Skin epidermis (tissue), 12 donors: Measurements from ENCODE around the gene TKFC.

Experiments used
- H3K27ac ChIP-seq, 21 experiments: fragments of 200-600 bp; sonication (generic) in 11 of 21; one replicate each; pipeline ENCODE4 v1.5.0; 2020; ENCODE audit warnings: mild to moderate bottlenecking in 3 of 21, inconsistent platforms in 2 of 21, moderate library complexity in 2 of 21
- H3K4me3 ChIP-seq, 7 experiments: fragments of 200-600 bp; sonication (generic) in 2 of 7; one replicate each; pipeline ENCODE4 v1.5.0; 2020; ENCODE audit warnings: inconsistent platforms in 2 of 7, mild to moderate bottlenecking in 2 of 7, moderate library complexity in 1 of 7

TKFC gene

DNA sequence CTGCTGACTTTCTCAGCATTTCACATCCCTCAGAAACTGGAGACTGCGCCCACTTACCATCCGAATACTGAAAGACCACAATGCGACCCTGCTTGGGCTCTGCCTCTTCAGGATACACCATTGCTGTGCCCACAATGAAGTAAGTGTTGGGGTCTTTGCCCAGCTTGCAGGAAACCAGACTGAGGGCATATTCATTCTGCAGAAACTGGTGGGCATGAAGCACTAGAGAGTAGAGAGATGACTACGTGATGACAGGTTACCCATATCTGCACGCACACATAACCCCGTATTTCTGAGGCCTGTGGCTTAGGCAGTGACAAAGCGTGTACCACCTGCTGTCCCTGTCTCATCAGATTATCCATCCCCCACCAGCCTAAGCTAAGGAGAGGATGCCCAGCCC is 23.3 kb upstream of the TKFC start:
- H3K4me3 ChIP-seq: no peak overlapping the region

DNA sequence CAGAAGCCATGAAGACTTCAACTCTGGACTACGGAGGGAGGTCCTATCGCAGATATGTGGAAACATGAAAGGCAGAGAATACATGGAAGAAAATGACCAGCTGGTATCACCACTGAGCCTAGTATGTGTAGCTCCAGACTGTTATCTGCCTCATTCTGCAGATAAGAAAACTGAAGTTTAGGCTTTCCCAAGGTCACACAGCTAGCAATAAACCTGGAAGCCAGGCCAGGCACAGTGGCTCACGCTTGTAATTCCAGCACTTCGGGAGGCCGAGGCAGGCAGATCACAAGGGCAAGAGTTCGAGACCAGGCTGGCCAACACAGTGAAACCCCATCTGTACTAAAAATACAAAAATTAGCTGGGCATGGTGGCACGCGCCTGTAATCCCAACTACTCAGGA is 22.3 kb upstream of the TKFC start:
- no peak overlapping the region for H3K4me3 ChIP-seq

More for the DNA sequence above, 23.3 kb upstream of the TKFC start:
- no peak overlapping the region for H3K27ac ChIP-seq

DNA sequence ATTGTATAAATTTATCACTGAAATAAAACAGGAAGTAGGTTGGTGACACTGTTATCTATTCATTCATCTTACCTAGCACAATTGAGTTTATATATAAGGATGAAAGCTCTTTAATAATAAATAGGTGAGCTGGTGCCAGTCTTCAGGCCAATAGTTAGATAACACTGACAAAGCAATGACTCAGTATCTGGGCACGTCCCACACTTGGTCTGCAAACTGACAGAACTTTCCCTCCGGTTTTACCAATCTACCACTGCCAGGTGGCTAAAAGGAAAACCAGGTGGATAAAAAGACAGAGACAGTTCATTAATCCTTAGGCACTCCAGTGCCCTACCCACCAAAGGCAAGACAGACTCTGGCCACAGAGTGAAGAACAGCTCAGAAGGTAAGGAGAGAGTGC is 17.8 kb upstream of the TKFC start:
- Histone ChIP-seq H3K4me3 (no peak overlapping the region), H3K27ac (peak overlapping the region in 1 of 21 experiments; percentile 15)

More for the DNA sequence above, 22.3 kb upstream of the TKFC start:
- no peak overlapping the region for H3K27ac ChIP-seq

DNA sequence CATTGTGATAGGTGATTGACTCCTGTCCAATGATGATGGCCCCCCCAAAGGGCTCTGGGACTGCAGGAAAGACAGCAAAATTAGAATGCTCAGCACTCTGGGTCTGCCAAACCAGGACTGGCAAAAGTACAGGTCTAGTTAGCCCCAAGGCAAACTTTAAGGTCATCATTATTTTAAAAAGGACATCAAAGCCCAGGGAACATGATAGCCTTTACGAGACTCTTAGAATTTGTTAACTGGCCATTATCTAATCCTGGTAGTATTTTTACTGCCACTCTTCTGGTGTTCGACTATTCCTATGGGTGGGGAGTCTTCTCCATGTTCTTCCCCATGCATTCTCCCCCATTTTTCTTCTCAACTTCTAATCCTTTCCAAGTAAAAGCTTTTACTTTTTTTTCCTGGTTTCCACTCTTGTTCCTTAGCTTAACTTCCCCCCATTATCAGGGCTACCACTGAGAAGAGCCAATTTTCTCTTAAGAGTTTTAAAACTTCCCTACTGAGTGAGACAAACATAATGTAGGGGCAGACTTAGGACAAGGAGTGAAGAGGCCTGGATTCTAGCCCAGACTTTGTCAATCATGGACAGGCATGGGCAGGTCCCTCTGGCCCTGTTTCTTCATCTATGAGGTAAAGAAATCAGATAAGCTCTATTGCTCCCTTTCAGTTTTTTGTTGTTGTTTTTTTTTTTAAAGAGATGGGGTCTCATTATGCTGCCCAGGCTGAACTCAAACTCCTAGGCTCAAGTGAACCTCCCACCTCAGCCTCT is 7.2 kb upstream of the TKFC start:
- Histone ChIP-seq H3K27ac (peak overlapping the region in 2 of 21 experiments; percentile 26 to 36), H3K4me3 (no peak overlapping the region)

DNA sequence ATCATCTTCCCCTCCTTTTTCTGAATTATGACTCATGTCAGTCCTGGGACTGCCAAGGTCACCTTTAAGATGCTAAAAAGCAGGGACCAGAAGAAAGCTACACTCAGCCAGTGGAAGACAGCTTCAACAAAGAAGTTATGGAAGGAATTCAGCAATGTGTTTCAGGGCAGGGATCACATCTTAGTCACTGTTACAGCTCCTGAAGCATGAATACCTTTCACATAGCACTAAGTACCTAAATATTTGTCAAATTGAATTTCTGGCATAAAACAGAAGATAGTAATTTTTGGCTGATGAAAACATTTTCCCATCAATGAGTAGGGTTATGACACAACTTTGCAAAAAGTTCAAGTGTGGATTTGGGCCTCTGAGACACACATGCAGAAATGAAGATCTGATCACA is 5.4 kb upstream of the TKFC start:
- Histone ChIP-seq H3K4me3 (no peak overlapping the region), H3K27ac (peak overlapping the region in 1 of 21 experiments; percentile 14)

DNA sequence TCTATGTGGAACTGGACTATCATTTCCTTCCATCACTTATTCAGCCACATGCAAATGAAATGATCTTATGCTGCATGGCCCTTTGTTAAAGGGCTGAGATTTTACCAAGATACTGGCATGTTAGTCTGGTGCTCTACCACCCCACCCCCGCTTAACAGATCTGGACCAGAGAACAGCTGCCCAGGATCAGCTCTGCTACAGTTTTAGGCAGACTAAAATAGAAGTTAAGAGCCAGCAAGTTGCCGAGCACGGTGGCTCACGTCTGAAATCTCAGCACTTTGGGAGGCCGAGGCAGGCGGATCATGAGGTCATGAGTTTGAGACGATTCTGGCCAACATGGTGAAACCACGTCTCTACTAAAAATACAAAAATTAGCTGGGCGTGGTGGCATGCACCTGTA is 4.7 kb upstream of the TKFC start:
- H3K27ac ChIP-seq: no peak overlapping the region
- no peak overlapping the region for H3K4me3 ChIP-seq

DNA sequence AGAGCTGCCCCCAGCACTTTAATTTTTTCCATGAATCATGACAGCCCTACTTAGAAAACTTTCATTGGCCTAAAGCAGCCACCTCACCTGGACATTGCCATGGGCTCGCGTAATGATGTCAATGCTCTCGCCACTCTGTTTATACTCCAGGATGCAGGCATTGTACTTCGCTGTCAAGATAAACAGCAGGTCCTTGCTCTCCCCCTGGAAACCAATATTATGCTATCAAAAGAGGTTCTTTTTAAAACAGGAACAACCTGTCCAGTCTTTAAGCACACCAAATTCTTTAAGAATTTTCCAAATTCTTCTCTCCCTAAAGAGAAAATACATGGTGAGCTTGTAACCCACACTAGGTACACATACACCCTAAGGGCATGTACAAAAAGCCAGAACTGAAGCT is 3.2 kb upstream of the TKFC start:
- H3K27ac ChIP-seq: no peak overlapping the region
- H3K4me3 ChIP-seq: no peak overlapping the region

DNA sequence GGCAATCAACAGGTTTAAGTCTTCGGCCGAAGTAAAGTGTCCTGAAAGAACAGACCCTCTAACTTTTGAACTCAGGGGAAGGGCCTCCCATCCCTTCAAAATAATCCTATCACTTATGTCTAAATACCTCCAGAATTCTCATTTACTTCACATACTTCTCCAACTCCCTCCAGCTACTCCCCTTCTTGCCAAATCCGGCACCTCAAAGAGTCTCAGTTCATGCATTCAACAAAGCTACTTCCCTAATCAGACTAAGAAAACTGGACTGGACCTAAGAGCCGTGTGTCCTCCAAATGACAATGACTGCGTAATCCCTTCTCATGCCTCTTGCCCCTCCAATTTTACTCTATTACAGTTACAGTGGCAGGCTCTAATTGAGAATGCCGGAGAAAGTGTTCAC is 1.4 kb upstream of the TKFC start:
- H3K4me3 ChIP-seq: peak overlapping the region; percentile 69 to 96 (median 89)
- peak overlapping the region in 10 of 21 experiments; percentile 94 to 99 (median 97) for H3K27ac ChIP-seq

DNA sequence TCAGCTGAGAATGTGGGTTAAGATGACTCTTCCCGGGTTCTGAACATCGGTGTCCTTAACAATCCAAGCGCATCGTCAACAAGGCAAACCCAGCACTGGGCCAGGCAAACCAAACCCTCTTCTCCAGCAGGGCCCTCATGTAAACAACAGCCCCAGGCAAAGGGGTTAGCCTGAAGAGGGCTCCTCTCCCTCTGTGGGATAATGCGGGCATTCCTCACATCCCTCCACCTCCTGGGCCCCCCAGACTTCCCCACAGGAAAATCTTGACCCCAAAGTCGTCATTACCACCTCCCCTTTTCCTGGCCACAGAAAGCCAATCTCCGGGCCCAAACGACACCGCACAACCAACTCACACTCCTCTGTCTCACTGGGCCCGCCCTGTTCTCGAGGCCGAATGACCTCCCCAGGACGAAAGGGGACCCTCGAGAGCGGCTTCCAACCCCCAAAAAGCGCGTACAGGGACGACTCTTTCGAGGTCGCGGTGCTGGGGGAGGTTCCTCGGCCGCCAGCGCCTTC is 689 bp upstream of the TKFC start:
- Histone ChIP-seq H3K27ac (peak overlapping the region; percentile 79 to 99 (median 95)), H3K4me3 (peak overlapping the region; percentile 69 to 96 (median 89))

DNA sequence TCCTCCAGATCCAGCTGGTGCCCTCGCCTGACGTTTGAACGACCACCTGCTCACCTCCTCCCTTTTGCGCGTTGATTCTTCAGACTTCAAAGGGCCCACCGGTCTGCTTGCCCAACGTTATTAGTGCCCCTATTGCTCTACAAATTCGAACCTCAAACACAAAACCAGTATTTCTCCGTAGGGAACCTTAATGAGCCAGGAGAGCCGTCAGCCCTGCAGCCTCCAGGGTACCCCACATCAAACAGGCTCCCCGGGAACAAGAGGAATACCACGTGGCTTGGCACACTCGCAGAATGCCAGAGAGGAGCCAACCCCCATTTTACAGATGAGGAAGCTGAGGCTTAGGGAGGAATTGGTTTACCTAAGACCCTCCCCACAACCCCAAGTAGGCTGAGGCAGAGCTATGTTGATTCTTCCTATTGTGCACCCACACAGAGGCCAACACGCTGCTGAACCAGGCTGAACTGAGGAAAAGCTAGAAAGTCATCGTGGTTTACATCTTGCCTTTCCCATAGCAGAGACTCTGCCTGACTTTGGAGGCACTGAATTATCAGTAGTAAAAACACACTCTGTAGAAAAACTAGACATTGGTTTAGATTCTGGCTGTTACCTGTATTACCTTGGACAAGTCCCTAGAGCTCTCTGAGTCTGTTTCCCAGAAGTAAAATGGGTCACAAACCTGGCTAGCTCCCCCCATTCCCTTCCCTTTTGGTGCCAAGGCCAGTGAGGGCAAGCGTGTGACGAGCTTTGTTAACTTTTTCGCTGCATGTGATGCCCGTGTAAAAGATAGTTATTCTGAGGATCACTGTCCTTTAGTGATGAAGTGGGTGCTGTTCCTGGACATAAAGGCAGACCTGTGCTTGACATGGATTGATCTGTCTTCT is 764 bp downstream of the TKFC start:
- peak overlapping the region; percentile 27 to 99 (median 95) for H3K27ac ChIP-seq
- peak overlapping the region; percentile 69 to 96 (median 89) for H3K4me3 ChIP-seq

DNA sequence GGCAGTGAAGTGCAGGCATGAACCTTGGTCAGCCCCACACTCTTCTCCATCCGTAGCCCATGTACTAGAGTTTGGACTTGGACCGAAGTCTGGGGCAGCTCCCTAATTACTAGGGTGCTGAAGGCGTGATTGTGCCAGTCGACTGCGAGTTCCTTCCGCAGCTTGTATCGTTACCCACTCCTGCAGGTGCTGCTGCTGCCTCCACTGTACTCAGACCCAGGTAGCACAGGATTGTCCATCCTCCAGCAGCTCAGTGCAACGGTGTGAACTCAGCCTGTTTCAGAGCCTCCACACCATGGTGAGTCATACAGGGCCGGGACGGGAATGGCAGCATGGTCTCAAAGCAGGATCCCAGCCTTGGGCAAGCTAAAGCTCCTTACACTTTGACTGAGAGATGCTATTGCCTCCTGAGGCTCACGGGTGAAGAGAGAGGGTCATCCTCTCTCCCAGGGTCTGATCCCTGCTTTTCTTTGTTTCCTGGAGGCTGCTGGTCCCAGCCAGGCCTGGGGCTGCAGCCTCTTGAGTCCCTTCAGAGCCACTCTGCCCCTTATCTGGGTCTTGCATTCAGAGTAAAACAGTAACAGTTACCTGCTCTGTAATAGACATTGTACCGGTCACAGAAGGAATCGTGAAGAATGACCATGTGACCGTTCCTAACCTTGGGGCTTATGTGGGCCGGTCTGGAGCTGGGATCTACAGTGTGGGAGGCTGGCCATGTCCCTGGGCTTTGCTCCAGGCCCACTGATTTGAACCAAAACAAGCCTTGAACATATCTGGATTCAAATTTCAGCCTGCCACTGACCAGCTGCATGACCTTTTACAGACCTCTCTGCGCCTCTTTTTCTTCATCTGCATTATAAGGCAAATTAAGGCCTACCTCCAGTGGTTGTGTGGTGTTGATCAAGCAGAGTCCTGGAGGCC is 1.7 kb downstream of the TKFC start:
- peak overlapping the region in 8 of 21 experiments; percentile 16 to 99 (median 74) for H3K27ac ChIP-seq

DNA sequence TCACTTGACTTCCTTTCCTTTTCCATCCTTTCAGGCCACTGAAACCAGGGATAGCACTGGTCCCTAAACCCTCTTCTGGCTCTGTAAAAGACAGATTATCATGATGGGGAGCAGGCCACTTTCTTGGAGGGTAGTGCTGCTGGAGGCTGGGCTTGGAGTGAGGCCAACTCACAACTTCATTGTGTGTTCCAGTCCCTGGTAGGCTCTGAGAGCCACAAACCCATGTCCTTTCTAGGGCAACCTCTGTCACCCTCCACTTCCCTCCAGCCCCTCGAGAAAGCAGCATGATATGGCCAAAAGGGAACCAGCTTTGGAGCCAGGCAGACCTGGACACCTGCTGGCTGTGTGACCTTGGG is 2.3 kb downstream of the TKFC start:
- peak overlapping the region in 7 of 21 experiments; percentile 5 to 96 (median 23) for H3K27ac ChIP-seq
- no peak overlapping the region for H3K4me3 ChIP-seq

More for the DNA sequence above, 1.7 kb downstream of the TKFC start:
- no peak overlapping the region for H3K4me3 ChIP-seq

DNA sequence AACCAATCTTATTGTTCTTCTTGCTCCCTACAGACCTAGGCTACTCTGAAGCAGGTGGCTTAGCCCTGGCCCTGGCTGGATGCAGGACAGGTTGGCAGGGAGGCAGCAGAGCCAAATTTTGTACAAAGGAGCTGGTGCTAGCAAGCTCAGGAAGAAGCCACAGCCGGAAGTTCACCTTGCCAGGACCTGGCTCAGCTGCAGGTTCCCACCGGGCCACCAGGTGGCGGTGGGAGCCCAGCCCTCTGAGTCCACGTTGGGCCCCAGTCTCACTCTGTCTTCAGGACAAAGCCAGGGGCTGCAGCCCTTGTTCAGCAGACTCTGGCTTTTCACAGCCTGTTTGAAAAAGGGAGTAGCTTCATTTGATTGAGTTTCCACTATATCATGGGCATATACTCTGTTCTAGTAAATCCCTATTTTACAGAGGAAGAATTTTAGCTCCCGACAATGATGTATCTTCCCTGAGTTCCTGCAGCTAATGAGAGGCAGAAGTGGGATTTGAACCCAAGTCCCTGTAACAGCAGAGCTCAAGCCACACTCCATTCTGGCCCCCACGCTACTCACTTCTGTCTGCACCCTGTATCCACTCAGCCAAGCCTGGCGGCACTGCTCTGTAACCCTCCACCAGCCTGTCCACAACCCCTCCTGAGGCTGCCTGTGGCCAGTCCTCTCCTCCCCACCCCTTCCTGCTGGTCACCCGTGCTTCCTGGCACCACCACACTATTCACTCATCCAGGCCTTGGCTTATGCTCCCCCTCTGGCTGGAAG is 3.3 kb downstream of the TKFC start:
- no peak overlapping the region for H3K4me3 ChIP-seq
- H3K27ac ChIP-seq: peak overlapping the region in 13 of 21 experiments; percentile 5 to 96 (median 52)

DNA sequence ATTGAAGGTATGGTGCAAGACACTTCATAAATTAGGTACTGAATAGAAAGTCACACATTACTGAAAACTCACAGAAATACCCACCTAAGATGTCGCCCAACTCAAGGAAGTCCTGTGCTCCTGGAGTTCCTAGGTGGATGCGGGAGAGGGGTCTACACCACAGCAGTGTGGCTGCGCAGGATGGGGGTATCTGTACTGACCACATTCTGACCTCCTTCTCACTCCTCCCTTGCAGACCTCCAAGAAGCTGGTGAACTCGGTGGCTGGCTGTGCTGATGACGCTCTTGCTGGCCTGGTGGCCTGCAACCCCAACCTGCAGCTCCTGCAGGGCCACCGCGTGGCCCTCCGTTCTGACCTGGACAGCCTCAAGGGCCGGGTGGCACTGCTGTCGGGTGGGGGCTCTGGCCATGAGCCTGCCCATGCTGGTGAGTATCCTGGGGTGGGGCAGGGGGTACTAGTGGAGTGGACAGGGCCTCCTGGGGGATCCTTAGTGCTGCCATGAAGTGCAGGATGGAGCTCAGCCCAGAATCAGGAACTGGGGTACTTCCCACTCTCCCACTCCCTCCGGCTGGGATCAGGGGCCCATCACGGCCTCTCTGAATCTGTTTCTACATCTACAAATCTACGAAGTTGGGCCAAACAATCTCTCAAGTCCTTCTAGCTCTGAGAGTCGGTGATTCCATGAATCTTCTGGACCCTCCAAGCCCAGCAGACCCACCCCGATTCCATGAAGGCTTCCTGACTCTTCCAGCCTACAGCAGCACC is 4.9 kb downstream of the TKFC start:
- Histone ChIP-seq H3K27ac (no peak overlapping the region), H3K4me3 (no peak overlapping the region)

DNA sequence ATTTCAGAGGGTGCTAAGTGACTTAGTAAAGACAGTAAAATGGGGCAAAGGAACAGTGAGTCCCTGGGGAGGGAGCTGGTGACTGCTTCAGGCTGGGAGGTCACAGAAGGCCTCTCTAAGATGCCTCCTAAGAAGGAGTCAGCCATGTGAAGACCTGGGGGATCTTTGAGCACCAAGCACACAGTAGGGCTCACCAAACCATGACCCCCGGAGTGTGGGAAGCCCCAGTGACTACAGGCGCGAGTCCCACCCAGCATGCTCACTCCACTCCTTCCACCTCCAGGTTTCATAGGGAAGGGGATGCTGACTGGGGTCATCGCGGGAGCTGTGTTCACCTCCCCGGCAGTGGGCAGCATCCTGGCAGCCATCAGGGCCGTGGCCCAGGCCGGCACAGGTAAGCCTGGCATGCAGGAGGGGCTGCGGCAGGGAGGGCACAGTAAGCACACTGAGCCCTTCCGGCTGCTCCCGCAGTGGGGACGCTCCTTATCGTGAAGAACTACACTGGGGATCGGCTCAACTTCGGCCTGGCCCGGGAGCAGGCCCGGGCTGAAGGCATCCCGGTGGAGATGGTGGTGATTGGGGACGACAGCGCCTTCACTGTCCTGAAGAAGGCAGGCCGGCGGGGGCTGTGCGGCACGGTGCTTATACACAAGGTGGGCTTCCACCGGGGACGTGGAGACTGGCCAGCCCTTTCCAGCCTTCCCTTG is 5.9 kb downstream of the TKFC start:
- Histone ChIP-seq H3K4me3 (no peak overlapping the region), H3K27ac (no peak overlapping the region)

DNA sequence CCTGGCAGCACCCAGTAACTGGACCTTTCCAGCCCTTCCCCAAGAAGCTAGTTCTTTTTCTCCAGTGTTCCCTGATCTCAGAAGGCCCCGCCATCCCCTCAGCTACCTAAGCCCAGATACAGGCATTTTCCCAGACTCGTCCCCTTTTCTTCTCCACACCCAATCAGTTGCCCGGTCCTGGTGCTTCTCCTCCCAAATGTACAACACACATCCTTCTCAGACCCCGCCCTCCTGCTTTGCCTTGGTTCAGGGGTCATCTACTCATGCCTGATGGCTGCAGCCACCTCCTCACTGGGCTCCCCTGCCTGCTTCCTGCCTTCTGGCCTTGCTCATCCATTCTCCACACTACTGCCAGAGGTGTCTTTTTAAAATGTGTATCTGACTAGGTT is 6.5 kb downstream of the TKFC start:
- Histone ChIP-seq H3K4me3 (no peak overlapping the region), H3K27ac (no peak overlapping the region)

DNA sequence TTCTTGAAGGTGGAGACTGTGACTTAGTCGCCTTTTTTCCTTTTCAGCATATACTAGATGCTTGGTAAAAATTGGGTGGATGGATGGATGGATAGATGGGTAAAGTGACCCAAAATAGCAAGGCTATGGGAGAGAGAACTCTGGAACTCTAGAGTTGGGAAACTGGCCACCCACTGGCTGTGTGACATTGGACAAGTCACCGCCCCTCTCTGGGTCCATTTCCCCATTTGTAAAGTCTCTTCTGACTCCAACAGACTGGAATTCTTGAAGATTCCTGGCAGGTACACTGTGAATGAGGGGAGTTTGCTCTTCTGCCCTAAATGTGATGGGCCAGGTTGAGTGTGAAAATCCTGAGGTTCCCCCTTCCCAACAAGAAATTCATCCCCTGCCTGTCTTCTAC is 8.0 kb downstream of the TKFC start:
- Histone ChIP-seq H3K4me3 (no peak overlapping the region), H3K27ac (no peak overlapping the region)

DNA sequence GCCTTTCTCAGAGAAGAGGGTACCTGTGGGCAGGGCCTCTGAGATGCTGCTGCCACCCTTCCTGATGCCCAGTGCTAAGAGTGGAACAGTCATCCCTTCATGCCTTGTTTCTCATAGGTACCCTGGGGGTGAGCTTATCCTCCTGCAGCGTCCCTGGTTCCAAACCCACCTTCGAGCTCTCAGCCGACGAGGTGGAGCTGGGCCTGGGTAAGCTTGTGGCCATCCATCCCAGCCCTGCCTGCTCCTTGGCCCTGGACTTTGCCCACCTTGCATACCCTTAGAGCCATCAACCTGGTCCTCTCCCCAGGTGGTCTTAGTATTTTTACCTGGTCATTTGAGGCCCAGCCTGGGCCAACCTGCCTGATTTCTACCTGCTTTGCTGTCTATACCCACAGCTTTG is 8.7 kb downstream of the TKFC start:
- no peak overlapping the region for H3K27ac ChIP-seq
- H3K4me3 ChIP-seq: no peak overlapping the region
